ENCODE measurements around the gene APBA1.
"Not testable (repeated sequence)": the region's sequence is repeated elsewhere in the genome, so short reads cannot be mapped to it uniquely, and the experiment has no call there.

Gene APBA1

DNA sequence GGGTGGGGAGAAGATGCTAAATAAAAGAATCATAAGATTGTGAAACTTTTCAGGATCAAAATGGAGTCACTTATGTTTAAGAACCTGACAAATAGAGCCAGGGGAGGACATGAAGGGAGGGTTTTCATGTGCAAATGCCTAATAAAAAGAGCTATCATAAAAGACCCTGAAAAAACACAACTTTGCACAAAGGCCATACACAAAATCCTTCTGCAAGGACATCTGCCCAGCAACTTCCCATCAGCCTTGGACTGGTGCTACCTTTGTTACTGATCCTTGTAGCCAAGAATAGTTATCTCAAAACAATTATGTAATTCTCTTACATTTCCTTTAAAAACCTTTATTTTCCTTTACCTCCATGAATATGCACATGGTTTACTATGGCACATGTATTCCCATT lies 63.0 kb downstream of the APBA1 start:
- DNase-seq (ENCODE audit: low read depth in 1 of 2, low spot score in 1 of 2), result no peak

DNA sequence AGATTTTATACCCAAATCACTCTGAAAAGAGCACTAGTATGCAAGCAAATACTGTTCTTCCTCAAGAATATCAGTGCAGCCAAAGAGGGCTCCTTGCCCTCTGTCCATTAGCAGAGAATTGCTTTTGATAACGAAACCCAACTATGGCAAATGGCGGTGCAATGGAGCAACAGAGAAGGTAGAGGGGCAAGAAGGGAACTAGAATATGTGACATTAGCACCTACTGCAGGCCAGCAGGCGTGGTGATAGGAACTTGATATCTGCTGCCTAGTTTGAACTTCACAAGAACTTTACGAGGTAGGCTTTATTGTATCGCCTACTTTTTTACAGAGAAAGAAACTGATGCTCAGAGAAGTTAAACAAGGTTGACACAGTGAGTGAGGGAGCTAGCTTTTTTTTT lies 66.1 kb downstream of the APBA1 start:
- DNase-seq (ENCODE audit: low read depth in 1 of 2, low spot score in 1 of 2), result no peak

DNA sequence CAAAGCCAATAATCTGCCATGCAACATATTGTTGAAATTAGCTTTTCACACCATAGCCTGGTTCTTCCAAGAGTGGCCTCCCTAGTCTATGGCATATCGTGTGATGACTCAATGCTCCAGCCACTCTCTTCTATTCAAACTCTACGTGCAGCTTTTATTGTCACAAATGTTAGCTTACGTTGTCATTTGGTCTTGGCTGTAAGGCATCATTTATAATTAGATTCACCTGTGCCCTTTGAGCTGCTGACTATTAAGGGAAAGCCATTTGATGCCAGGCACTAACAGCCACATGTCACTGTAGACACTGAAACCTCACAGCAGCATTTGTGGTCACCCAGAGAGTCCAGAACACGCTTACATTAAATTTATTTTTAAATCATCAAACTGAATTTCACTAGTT lies 66.8 kb downstream of the APBA1 start:
- no peak for DNase-seq (ENCODE audit: low read depth in 1 of 2, low spot score in 1 of 2)

DNA sequence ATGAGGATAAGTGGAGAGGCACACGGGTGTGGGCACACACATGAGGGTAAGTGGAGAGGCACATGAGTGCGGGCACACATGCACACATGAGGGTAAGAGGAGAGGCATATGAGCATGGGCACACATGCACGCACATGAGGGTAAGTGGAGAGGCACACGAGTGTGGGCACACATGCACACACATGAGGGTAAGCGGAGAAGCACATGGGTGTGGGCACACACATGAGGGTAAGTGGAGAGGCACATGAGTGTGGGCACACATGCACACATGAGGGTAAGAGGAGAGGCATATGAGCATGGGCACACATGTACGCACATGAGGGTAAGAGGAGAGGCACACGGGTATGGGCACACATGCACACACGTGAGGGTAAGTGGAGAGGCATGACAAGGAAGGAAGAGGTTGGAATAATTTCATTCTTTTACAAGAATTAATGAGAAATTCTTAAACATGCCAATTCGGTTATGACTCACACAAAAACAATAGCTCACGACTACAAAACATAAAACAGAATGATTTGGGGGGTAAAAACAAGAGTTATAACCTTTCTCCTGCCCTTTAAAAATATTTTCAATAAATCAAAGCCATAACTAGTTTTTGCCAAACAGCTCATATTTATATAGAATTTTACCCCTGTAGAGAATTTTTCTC lies 67.5 kb downstream of the APBA1 start:
- DNase-seq (ENCODE audit: low read depth in 1 of 2, low spot score in 1 of 2), result no peak

DNA sequence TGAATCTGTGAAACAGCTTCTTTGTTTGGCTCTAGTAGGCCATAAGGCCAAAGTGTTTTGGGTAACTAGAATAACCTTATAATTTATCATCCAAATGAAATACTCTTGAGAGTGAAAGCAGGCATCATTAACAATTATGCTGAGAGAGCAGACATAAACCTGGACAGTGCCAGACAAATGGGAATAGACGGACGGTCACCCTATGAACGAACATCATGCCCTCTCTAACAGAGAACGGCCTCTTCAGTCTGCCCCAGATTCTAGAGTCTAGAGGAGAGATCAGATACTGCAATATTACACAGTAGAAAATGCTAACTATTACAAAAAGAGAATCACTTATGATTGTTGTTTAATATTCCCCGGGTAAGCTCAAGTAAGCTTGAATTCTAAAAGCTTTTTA lies 68.5 kb downstream of the APBA1 start:
- DNase-seq (ENCODE audit: low read depth in 1 of 2, low spot score in 1 of 2), result no peak

DNA sequence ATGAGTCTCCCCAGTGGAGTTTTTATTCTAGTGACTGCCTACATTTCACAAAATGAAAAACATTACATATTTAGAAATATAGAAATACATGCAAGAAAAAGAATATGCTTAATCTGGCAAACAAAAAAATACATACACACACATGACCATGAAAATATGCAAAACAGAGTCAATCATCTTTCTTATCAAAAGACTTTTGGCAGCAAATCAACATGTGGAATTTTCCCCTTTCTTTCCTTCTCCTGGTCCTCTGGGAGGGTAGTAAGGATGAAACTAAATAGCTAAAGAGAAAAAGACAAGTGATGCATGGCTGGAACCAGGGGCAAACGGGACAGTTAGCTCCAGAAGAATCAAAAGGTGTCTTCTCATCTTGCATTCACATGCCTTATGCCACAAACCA lies 69.4 kb downstream of the APBA1 start:
- no peak for DNase-seq (ENCODE audit: low read depth in 1 of 2, low spot score in 1 of 2)

DNA sequence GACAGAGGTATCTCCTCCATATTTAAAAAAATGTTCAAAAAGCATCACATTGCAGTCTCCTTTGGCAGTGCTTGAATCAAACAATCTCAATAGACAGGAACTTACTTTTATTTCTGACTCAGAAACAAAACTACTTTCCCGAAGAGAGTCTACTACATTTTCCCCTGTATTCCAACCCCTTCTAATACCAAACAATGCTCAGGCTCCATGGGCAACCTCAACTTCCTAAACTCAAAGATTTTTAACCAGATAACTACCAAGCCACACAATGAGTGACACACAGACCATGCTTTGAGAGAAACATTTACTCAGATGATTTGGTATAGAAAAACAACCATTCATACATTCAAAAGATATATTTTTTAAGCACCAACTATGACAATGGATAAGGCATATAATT lies 70.5 kb downstream of the APBA1 start:
- DNase-seq (ENCODE audit: low read depth in 1 of 2, low spot score in 1 of 2), result no peak

DNA sequence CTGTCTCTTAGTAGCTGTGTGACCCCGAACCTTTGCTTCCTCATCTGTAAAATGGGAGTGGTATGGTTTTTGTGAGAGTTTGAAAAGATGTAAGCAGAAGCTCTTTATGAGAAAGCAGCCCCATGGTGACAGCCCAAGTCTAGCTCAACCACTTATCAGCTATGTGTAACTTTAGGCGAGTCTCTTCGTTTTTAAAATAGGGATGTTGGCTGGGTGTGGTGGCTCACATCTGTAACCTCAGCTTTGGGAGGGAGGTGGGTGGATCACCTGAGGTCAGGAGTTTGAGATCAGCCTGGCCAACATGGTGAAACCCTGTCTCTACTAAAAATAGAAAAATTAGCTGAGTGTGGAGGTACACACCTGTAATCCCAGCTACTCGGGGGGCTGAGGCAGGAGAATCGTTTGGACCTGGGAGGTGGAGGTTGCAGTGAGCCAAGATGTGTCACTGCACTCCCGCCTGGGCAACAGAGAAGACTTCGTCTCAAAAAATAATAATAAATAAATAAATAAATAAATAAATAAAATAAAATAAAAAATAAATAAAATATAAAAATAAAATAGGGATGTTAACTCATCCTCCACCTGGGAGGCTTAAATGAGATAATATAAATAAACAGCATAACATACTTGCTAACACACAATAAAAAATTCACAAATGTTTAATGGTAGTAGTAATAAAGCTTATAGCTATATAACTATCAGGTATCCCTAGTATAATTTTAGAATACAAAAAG lies 71.7 kb downstream of the APBA1 start:
- no peak for DNase-seq (ENCODE audit: low read depth in 1 of 2, low spot score in 1 of 2)

DNA sequence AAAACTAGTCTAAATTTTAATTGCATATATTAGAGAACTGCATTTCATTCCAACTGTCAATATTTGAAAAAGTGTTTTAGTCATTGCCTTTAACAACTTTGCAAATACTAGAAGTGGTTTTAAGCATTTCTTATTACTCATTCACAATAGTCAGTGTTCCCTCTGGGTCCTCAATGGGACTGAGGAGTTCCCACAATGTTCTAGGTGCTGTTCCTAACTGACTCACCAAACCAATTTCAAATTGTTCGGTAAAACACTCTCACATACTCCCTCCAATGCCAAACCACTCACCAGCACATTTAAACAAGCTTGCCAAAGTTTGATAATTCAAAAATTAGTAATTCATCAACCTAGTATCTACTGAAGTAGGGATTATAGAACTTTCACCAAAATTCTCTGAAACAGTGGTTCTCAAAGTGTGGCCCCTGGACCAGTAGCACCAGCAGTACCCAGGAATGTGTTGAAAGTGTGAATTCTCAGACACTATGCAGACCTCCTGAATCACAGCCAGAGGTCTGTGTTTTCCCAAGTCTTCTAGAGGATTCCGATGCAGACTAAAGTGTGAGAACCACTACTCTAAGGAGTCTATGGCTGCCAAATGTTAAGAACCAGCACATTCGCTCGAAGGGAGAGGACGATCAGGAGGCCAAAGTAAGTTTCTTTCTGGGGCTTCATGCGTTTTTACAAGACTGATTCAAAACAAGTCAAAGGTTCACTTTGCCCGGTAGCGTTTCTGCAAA lies 72.8 kb downstream of the APBA1 start:
- no peak for DNase-seq (ENCODE audit: low read depth in 1 of 2, low spot score in 1 of 2)

DNA sequence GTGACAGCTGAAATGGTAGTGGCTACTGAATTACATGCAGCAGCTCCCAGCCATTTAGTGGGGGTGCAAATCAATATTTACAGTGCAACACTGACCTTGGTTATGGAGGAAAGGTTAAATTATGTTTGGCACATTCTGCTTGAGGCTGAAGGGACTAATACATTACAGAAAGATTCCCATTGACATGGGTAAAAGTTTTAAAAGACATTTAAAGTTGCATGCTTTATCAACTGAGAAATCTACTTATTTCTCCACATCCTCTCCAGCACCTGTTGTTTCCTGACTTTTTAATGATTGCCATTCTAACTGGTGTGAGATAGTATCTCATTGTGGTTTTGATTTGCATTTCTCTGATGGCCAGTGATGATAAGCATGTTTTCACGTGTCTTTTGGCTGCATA lies 75.3 kb downstream of the APBA1 start:
- not testable (repeated sequence) for DNase-seq (ENCODE audit: low read depth in 1 of 2, low spot score in 1 of 2)

DNA sequence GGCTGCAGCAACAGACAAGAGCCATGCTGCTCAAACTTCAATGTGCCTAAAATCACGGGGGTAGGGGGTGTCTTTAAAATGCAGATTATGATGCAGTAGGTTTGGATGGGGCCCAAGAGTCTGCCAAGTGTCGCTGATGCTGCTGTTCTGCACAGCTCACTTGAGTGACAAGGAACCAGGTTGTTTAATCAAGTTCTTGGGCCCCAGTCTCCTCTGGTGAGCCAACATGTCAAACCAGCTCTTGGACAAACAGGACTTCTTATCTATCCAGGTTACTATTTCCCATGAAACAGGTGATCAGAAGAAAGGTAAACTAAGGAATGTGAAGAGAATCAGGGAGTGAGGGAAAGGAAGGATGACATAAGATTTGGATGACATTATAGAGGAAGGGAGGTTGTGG lies 78.0 kb downstream of the APBA1 start:
- DNase-seq (ENCODE audit: low read depth in 1 of 2, low spot score in 1 of 2), result no peak

DNA sequence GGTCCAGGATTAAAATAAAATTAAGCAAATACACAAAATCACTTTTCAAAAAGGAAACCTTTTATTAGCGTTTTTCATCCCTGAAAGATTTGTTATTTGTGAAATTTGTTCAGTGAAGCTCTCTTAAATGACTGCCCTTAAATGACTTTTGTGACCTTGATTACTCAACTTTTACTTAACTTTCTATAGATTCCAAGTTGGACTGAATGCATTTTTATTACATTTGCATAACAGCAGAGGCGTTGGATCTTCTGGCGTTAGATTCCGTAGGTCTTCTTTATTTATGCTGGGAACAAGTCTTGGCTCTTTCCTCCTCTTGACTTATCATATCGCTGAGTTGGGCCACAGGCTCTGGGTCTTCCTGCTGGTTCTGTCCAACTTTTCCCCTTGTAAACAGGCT lies 78.4 kb downstream of the APBA1 start:
- DNase-seq (ENCODE audit: low read depth in 1 of 2, low spot score in 1 of 2), result no peak

DNA sequence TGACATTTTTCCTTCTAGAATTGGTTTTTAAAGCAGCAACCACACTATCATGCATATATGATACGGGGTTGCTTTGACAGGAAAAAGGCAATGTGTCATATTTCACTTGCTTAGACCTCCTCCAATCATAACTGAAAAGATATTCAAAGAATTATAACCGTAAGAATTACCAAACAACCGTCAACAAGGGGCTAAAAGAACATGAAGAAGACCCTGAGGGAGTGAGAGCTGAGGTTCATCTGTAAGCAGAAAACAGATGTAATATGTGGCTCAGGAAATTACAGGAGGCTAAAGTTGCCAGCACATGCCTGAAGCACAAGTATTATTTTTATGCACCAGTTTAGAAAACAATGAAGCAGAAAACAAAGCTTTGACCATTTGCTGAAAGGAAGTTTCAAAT lies 78.9 kb downstream of the APBA1 start:
- no peak for DNase-seq (ENCODE audit: low read depth in 1 of 2, low spot score in 1 of 2)

DNA sequence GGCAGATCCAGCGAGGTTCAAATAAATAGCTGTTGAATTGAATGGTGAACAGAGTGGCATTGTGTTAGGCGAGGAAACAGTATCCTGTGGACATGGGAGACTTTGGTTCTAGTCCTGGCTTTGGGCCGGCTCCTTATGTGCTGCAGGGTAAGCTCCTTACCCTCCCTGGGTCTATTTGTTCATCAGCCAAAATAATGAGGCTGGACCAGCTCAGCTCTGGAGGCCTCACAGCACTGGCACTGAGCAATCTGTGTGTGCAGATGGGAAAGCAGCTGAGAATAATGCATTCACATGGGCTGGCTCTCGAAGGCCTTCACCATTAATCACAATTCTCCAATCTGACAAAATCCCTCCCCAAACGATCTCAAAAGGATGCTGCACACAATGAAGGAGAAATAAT lies 81.9 kb downstream of the APBA1 start:
- DNase-seq (ENCODE audit: low read depth in 1 of 2, low spot score in 1 of 2), result no peak

DNA sequence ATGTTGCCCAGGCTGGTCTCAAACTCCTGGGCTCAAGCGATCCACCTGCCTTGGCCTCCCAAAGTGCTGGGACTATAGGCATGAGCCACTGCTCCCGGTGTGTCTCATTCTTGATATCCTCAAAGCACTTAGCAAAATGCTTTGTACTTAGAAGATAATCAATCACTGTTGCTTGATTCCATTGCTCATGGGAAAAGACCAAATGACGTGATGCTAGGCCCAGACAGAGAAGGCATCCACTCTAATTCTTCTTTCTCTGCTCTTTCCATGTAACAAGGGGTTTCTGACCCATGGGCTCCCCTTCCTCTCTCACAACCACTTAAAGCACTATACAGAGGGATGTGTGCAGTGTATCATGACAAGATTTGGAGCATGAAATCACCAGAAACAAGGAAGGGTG lies 83.0 kb downstream of the APBA1 start:
- DNase-seq (ENCODE audit: low read depth in 1 of 2, low spot score in 1 of 2), result no peak

DNA sequence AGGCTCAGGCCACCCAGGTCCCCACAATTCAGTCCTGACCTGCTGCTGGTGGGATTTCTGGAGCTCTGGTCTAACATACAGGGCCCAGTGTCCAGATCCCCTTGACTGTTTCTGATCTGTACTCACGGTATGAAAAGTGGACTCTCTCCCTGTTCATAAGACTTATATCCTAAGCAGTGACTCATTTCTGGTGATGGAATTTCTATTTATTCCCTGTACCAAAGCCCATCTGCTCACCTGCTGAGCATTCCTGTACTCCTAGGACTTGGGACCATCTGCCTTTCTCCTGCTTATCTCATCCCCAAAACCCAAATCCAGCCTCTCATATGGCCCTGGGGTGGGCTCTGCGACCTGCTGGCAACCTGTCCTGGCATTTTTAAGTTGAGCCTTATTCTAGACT lies 86.6 kb downstream of the APBA1 start:
- DNase-seq (ENCODE audit: low read depth in 1 of 2, low spot score in 1 of 2), result no peak

DNA sequence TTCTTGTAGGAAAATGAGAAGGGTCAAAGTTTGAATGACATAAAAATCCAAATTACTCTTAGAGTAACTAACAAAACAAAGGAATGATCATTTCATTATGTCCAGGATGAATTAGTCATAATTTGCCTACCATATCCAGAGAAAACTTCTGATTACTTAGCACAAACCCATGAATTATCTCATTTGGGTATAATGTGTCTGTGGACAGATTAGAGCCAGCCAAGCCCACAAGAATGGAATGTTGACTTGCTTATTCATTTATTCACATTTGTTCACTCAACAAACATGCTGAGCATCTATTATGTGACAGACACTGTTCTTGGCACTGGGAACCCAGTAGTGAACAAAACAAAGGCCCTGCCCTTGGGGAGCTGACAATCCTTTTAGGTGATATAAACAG lies 87.4 kb downstream of the APBA1 start:
- no peak for DNase-seq (ENCODE audit: low read depth in 1 of 2, low spot score in 1 of 2)

DNA sequence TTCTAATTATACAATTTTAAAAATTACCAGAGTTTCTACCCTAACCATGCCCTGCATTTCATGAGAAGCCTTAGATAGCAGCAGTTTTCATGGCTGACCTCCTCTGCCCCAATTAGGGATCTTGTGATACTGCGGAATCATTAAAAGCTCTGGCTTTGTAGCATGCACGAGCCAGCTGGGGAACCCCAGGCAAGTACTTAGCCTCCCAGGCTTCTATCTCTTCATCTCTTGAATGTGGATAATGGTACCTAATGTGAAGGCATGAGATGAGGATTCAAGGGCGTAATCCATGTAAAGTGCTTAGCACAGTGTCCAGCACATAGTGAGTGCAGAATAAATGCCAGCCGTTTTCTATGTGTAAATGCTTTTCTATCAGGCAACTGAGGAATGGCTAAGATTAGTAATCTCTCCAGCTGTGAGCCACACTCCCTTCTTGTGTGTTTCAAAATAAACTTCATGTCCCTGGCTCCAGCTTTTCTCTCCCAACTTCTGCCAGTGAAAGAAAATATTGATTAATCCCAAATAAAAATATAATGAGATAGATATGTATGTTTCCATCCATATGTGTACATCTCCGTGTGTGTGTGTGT lies 88.4 kb downstream of the APBA1 start:
- no peak for DNase-seq (ENCODE audit: low read depth in 1 of 2, low spot score in 1 of 2)

DNA sequence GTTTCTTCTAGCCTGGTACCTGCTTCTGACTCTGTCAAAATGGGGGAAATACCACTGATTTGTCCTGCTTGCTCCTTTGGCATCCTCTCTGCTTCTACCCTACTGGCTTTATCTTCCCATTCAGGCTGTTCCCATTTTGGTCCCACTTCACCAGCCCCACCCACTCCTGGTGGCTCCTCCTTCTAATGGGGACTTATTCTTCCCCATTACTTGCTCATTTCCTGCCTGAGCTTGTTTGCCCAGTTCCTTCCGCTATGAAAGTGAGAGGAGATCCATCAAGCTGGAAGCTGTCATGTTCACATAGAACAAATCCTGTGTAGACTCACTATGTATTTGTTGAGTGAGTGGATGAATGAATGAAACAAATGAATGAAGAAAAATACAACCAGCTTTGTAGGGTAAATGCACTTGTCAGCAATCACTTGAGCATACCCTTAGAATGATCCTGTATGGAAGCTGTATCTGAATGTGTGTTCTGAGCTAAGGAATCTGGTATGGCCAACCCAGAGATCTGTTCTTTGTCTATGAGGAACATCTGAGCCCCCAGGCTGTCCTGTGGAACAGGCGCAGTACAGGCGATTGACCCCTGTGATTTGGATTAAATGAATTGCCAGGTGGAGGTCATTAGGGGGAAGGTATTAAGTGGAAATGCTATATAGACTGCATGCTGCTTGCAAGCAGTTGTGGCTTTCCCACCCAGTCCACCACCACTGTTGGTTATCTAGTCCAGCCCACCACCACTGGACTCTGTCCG lies 89.5 kb downstream of the APBA1 start:
- no peak for DNase-seq (ENCODE audit: low read depth in 1 of 2, low spot score in 1 of 2)

DNA sequence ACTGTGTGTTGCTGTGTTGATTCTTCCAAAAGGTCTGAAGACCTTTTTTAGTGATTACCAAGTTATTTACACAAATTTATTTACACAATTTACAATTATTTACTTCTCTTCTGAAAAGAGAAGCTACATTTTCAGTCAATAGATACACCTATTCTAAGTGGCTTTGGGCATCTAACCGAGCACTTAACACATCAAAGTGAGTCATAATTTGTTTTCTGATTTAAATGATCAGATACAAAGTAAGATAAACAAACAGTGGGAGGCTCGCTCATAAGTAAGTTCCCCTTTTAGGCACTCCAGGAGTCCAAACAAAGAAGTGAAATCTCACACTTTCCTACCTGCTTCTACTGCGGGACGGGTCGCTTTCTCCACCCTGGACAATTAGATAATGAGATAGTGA lies 90.2 kb downstream of the APBA1 start:
- no peak for DNase-seq (ENCODE audit: low read depth in 1 of 2, low spot score in 1 of 2)

DNA sequence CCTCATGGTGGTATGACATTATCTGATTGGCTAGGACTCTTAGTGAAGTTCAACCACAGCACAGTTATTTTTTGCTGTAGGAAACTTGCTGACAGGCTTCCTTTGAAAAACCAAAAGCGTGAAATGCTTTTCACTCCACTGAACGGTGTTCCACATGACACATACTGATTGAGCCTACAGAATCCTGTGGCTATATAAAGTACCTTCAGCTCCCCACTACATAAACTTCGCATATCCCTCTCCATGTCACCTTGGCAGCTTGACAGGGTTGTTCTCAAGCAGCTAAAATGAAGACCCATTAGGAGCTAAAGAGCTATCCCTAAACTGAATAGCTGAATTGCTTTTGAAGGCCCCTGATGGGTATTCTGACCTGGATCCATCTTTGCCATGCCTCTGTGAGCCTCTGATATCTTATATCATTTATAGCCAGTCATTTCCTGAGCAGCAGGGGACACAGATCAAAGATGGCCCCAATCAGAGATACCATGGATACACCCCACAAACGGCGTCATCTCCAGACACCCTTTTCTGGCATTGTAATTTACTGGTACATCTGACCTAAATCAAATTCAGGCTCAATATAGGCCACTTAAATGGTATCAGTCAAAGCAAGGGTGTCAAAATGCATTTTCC lies 91.5 kb downstream of the APBA1 start:
- DNase-seq (ENCODE audit: low read depth in 1 of 2, low spot score in 1 of 2), result no peak
